SH-SY5Y (cell line): ENCODE measurements around the gene TMEM232.

ENCODE experiments used
- GATA2 ChIP-seq: IDR thresholded peaks from 2 replicates; pipeline ENCODE4 v1.6.1; 2011; ENCODE audit warnings: mild to moderate bottlenecking, low read depth, low read length
- GATA3 ChIP-seq: IDR thresholded peaks from 2 replicates; pipeline ENCODE4 v1.6.1; 2011; ENCODE audit warnings: low read depth, mild to moderate bottlenecking, low read length, moderate library complexity

DNA sequence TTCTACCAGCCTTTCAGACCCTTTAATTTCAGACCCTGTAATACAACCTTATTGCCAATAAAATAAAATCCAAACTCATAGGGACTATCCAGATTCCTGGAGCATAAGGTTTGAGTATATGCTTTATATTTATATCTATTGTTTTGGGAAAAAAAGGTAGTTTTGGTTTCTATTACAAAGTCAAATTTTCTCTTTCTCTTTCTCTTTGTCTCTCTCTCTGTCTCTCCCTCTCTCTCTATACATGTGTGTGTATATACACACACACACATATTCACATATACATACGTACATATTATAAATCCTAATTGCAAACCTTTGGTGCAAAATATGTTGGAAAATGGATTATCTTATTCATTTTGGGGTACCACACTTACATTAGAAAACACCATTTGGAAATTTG lies 39.0 kb downstream of the TMEM232 start:
- no peak for TF ChIP-seq GATA3
- no peak for TF ChIP-seq GATA2
